ENCODE data around the gene MTRR.

The MTRR gene

GRCh38 chr5:7868427-7868772, 548 bp upstream of the MTRR start:
- no peak for TF ChIP-seq CTCF (IDR thresholded peaks at IDR 0.05)
- DNase-seq = no peak
- Histone ChIP-seq H3K9me3 (no peaks in the 10 kb centered on the region), H3K27ac (peak overlapping the region; percentile 83 to 84), H3K27me3 (no peaks in the 10 kb centered on the region), H3K4me1 (peaks cover 0 to 28% (median 19%) of the 10 kb centered on the region in 4 donors), H3K4me3 (peak overlapping the region; percentile 87 to 93), H3K36me3 (peaks cover 0 to 17% (median 9%) of the 10 kb centered on the region in 3 donors)
- intact Hi-C loops (cut with DNase I; ENCODE audit: low total_unique reads) = no loop called here

- DNase-seq = no peak
- Histone ChIP-seq H3K27me3 (no peaks in the 10 kb centered on the region), H3K36me3 (peaks cover 0 to 14% (median 5%) of the 10 kb centered on the region in 3 donors), H3K4me3 (peak overlapping the region; percentile 87 to 93), H3K9me3 (no peaks in the 10 kb centered on the region), H3K27ac (peak overlapping the region; percentile 83 to 84), H3K4me1 (peaks cover 0 to 28% (median 19%) of the 10 kb centered on the region in 4 donors)
- TF ChIP-seq CTCF (IDR thresholded peaks at IDR 0.05) = no peak
- intact Hi-C loops (cut with DNase I; ENCODE audit: low total_unique reads) = loop anchor here (10.0 kb wide), 1 partner anchor 1675 kb away; the partner anchor contains the start of gene SEMA5A
Observed at GRCh38 chr5:7869474-7870136, 657 bp downstream of the MTRR start.

GRCh38 chr5:7871653-7872052, 2.7 kb downstream of the MTRR start:
- Histone ChIP-seq H3K27me3 (no peaks in the 10 kb centered on the region), H3K9me3 (no peaks in the 10 kb centered on the region), H3K4me3 (no peak overlapping the region), H3K4me1 (peaks cover 0 to 28% (median 19%) of the 10 kb centered on the region in 4 donors), H3K36me3 (peaks cover 18 to 27% (median 19%) of the 10 kb centered on the region in 3 donors), H3K27ac (no peak overlapping the region)
- DNase-seq = no peak
- intact Hi-C loops (cut with DNase I; ENCODE audit: low total_unique reads) = loop anchor here (10.0 kb wide), 1 partner anchor 1673 kb away; the partner anchor contains the start of gene SEMA5A
- no peak for TF ChIP-seq CTCF (IDR thresholded peaks at IDR 0.05)

GRCh38 chr5:7872517-7873130, 3.7 kb downstream of the MTRR start:
- H3K4me1 ChIP-seq = peaks cover 0 to 26% (median 14%) of the 10 kb centered on the region in 4 donors
- no peaks in the 10 kb centered on the region for H3K27me3 ChIP-seq
- H3K4me3 ChIP-seq = no peak overlapping the region
- H3K9me3 ChIP-seq = no peaks in the 10 kb centered on the region
- no peak for TF ChIP-seq CTCF (IDR thresholded peaks at IDR 0.05)
- intact Hi-C loops (cut with DNase I; ENCODE audit: low total_unique reads) = loop anchor here (10.0 kb wide), 1 partner anchor 1672 kb away; the partner anchor contains the start of gene SEMA5A
- peaks cover 22 to 33% (median 23%) of the 10 kb centered on the region in 3 donors for H3K36me3 ChIP-seq
- DNase-seq = no peak
- no peak overlapping the region for H3K27ac ChIP-seq

GRCh38 chr5:7873216-7873615, 4.3 kb downstream of the MTRR start:
- Histone ChIP-seq H3K4me3 (no peak overlapping the region), H3K27ac (no peak overlapping the region), H3K36me3 (peaks cover 22 to 39% (median 29%) of the 10 kb centered on the region in 3 donors), H3K9me3 (no peaks in the 10 kb centered on the region), H3K27me3 (no peaks in the 10 kb centered on the region), H3K4me1 (peaks cover 0 to 23% (median 9%) of the 10 kb centered on the region in 4 donors)
- no peak for TF ChIP-seq CTCF (IDR thresholded peaks at IDR 0.05)
- DNase-seq = no peak
- intact Hi-C loops (cut with DNase I; ENCODE audit: low total_unique reads) = loop anchor here (10.0 kb wide), 1 partner anchor 1672 kb away; the partner anchor contains the start of gene SEMA5A
